ENCODE results near the gene SMURF1.

GRCh38 chr7:98985406-98985805 is 158.5 kb downstream of the SMURF1 start:
- TF ChIP-seq SP1 (IDR thresholded peaks at IDR 0.05; ENCODE audit: low read depth, low read length) = no peak
- TF ChIP-seq CTCF (IDR thresholded peaks at IDR 0.05; ENCODE audit: control extremely low read depth in 1 of 3, insufficient read depth in 1 of 3, low read depth in 1 of 3, low read length in 3 of 3) = no peak
- TF ChIP-seq EP300 (IDR thresholded peaks at IDR 0.05; ENCODE audit: borderline replicate concordance in 1 of 2, low read depth in 2 of 2, low read length in 2 of 2) = no peak
- no peak for TF ChIP-seq EZH2 (IDR thresholded peaks at IDR 0.05; ENCODE audit: low read depth, low read length, severe bottlenecking)
- no peak for TF ChIP-seq HDAC2 (IDR thresholded peaks at IDR 0.05; ENCODE audit: borderline replicate concordance in 1 of 2, low read depth in 2 of 2, low read length in 2 of 2)
- TF ChIP-seq FOSL1 (IDR thresholded peaks at IDR 0.05; ENCODE audit: insufficient read depth, low read depth, low read length) = no peak
- TF ChIP-seq SRF (IDR thresholded peaks at IDR 0.05; ENCODE audit: low read depth, low read length) = no peak
- TF ChIP-seq SP4 (IDR thresholded peaks at IDR 0.05; ENCODE audit: low read length) = no peak

Measured in H1 (cell line).